Measurements from ENCODE around the gene DEFB112.

DEFB112 gene

GRCh38 chr6:50049829-50050228 lies at the start of gene DEFB112:
DEFB112 (minus strand) TSS chr6:50049929; CDS start chr6:50049869, 60 bp downstream.
- DNase-seq (ENCODE audit: low spot score) = no peak

GRCh38 chr6:50098641-50098993 lies 48.9 kb upstream of the DEFB112 start:
- DNase-seq (ENCODE audit: low spot score) = no peak

- no peak for DNase-seq (ENCODE audit: low spot score)
Measured at GRCh38 chr6:50097966-50098640, 48.4 kb upstream of the DEFB112 start.

- no peak for DNase-seq (ENCODE audit: low spot score)
Measured at GRCh38 chr6:50096296-50096695, 46.6 kb upstream of the DEFB112 start.

GRCh38 chr6:50093938-50094272 lies 44.2 kb upstream of the DEFB112 start:
- DNase-seq (ENCODE audit: low spot score) = no peak

GRCh38 chr6:50093116-50093937 lies 43.6 kb upstream of the DEFB112 start:
- no peak for DNase-seq (ENCODE audit: low spot score)

- no peak for DNase-seq (ENCODE audit: low spot score)
Measured at GRCh38 chr6:50091641-50092040, 41.9 kb upstream of the DEFB112 start.

GRCh38 chr6:50089911-50090310 lies 40.2 kb upstream of the DEFB112 start:
- no peak for DNase-seq (ENCODE audit: low spot score)

- DNase-seq (ENCODE audit: low spot score) = no peak
Measured at GRCh38 chr6:50087231-50087954, 37.7 kb upstream of the DEFB112 start.

- no peak for DNase-seq (ENCODE audit: low spot score)
Measured at GRCh38 chr6:50077385-50077784, 27.7 kb upstream of the DEFB112 start.

- no peak for DNase-seq (ENCODE audit: low spot score)
Measured at GRCh38 chr6:50076431-50076830, 26.7 kb upstream of the DEFB112 start.

- no peak for DNase-seq (ENCODE audit: low spot score)
Measured at GRCh38 chr6:50071921-50072320, 22.2 kb upstream of the DEFB112 start.

GRCh38 chr6:50070101-50070500 lies 20.4 kb upstream of the DEFB112 start:
- DNase-seq (ENCODE audit: low spot score) = no peak

- no peak for DNase-seq (ENCODE audit: low spot score)
Measured at GRCh38 chr6:50062051-50062450, 12.3 kb upstream of the DEFB112 start.

- no peak for DNase-seq (ENCODE audit: low spot score)
Measured at GRCh38 chr6:50056242-50056641, 6.5 kb upstream of the DEFB112 start.

GRCh38 chr6:50047026-50047425 lies 2.7 kb downstream of the DEFB112 start:
- DNase-seq (ENCODE audit: low spot score) = no peak

GRCh38 chr6:50030777-50031562 lies 18.8 kb downstream of the DEFB112 start:
- DNase-seq (ENCODE audit: low spot score) = no peak

GRCh38 chr6:50030350-50030749 lies 19.4 kb downstream of the DEFB112 start:
- no peak for DNase-seq (ENCODE audit: low spot score)

- no peak for DNase-seq (ENCODE audit: low spot score)
Measured at GRCh38 chr6:50025258-50025657, 24.5 kb downstream of the DEFB112 start.

GRCh38 chr6:50021894-50022293 lies 27.8 kb downstream of the DEFB112 start, which contains the start of gene DEFB110:
DEFB110 (minus strand) TSS chr6:50021994; CDS start chr6:50021935, 59 bp downstream.
- no peak for DNase-seq (ENCODE audit: low spot score)

- no peak for DNase-seq (ENCODE audit: low spot score)
Measured at GRCh38 chr6:50007819-50008218, 41.9 kb downstream of the DEFB112 start.

GRCh38 chr6:50003139-50003538 lies 46.6 kb downstream of the DEFB112 start:
- no peak for DNase-seq (ENCODE audit: low spot score)
